OCI-LY3 (cell line): Measurements from ENCODE around the gene ATP2B3.

Source experiments
- CTCF ChIP-seq: fragments of 200-600, 300-600 bp; sonication (generic); IDR thresholded peaks from 2 replicates; pipeline ENCODE4 v1.5.1; 2014; ENCODE audit warnings: antibody characterized with exemption, low read length, low read depth
- EZH2phosphoT487 ChIP-seq: fragments of 200-600 bp; shearing (Covaris generic); IDR thresholded peaks from 2 replicates; pipeline ENCODE4 v1.6.1; 2018; ENCODE audit warnings: antibody characterized with exemption, mixed run types, low read depth

GRCh38 chrX:153471663-153472280 lies 45.7 kb upstream of the ATP2B3 start:
- no peak for TF ChIP-seq CTCF
- TF ChIP-seq EZH2phosphoT487: no peak
